WI38 (cell line): ENCODE measurements around the gene RNFT2.

Source experiments
- H3K4me3 ChIP-seq: 2 replicates; pipeline ENCODE4 v1.5.1; 2011; ENCODE audit warnings: low read depth, mild to moderate bottlenecking, control low read depth, low read length
- CTCF ChIP-seq: IDR thresholded peaks from 2 replicates; pipeline ENCODE4 v1.5.1; 2012; ENCODE audit warnings: low read depth, mild to moderate bottlenecking, control low read depth, low read length

RNFT2 gene

GRCh38 chr12:116884871-116885270 lies 146.8 kb downstream of the RNFT2 start:
- no peak overlapping the region for H3K4me3 ChIP-seq
- no peak for TF ChIP-seq CTCF

- no peak for TF ChIP-seq CTCF
- H3K4me3 ChIP-seq = no peak overlapping the region
Measured at GRCh38 chr12:116885491-116885890, 147.4 kb downstream of the RNFT2 start.

GRCh38 chr12:116887244-116887643 lies 149.1 kb downstream of the RNFT2 start:
- TF ChIP-seq CTCF = no peak

GRCh38 chr12:116887897-116888296 lies 149.8 kb downstream of the RNFT2 start:
- no peak overlapping the region for H3K4me3 ChIP-seq
- TF ChIP-seq CTCF = no peak

More at GRCh38 chr12:116887244-116887643, 149.1 kb downstream of the RNFT2 start:
- H3K4me3 ChIP-seq = no peak overlapping the region

GRCh38 chr12:116890330-116890729 lies 152.2 kb downstream of the RNFT2 start:
- no peak overlapping the region for H3K4me3 ChIP-seq
- no peak for TF ChIP-seq CTCF

GRCh38 chr12:116891019-116891418 lies 152.9 kb downstream of the RNFT2 start:
- TF ChIP-seq CTCF = no peak
- no peak overlapping the region for H3K4me3 ChIP-seq

- no peak for TF ChIP-seq CTCF
- no peak overlapping the region for H3K4me3 ChIP-seq
Measured at GRCh38 chr12:116892349-116893140, 154.4 kb downstream of the RNFT2 start.
